A549 treated with CORT108297 at 1 μM for 4 hours (cell line): ENCODE results near the gene GLRB. TPM values are rescaled to one million over a fixed set of nuclear protein-coding genes. Genes with fewer than 3 reads are reported as not detected.

Experiments used
- total RNA-seq: library from RNA; stranded (reverse); fragments of 200-300 nt; extraction: Qiagen RNA extraction; gene quantifications from 5 replicates; pipeline ENCODE4 v1.2.3, GENCODE V29; 2022

Gene GLRB
- total RNA-seq: 0.61 to 1.5 TPM (median 1.2 TPM) in 5 replicates

DNA sequence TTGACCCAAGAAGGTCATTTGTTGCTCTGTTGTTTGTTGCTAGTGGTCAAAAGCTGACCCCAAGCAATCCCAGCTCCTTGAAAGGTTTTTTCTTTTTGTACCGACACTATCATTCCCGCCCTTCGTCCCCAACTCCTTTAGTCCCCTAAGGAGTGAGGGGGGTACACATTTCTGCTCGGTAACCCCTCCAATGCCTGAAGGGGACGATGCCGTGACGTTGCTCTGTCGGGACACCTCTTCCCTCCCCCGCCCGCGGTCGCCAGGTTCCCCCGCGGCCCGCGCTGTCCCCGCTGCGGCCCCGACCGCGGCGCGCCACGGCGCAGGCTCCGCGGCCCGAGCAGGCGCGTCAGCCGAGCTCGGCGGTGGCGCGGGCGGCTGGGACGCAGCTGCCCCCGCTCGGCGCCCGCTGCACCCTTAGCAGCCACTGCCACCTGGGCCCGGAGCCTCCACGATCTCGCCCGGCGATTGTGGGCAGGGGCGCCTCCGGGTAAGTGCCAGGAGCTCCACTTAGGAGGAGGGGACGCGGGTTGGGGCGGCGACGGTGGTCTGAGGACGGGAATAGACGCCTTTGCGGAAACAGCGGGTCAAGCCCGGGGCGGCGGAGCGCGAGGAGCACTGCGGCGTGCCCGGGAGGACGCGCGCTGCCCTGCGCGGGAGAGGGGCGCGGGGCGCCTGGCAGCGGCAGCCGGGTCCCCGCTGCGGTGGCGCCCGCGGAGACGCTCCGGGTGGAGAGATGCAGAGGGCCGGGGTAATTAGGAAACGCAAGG lies at the start of gene GLRB:
TSS of gene GLRB (plus strand) at position 340 of the 767 bp plus-strand sequence. CDS start 1,875 bp downstream, outside the sequence.

DNA sequence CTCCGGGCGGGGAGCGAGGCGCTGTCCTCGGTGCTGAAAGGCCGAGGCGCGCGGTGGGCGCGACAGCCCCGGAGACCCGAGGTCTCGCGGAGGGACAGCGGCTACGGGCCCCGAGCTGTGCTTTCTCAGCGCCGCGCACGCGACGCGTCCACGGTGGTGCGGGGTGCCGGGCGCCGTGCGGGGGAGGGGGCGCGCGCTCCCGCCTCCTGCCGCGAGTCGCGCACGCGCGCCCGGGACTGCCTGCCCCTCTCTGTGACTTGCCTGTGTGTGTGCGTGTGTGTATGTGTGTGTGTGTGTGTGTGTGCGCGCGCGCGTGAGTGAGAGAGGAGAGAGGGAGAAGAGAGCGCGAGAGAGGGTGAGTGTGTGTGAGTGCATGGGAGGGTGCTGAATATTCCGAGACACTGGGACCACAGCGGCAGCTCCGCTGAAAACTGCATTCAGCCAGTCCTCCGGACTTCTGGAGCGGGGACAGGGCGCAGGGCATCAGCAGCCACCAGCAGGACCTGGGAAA lies 144.5 kb downstream of the GLRB start, which contains the start of gene GRIA2:
TSS of gene GRIA2 (plus strand) at position 358 of the 511 bp plus-strand sequence. CDS start 315 bp downstream, outside the sequence.

Other genes starting within 250 kb of the GLRB start
- 2.5 to 3.5 TPM (median 3.1 TPM) in 5 replicates for gene PDGFC, start 104.4 kb upstream of the GLRB start, total RNA-seq
- gene GRIA2, start 144.6 kb downstream of the GLRB start, total RNA-seq: not detected in 5 replicates